Pancreas (tissue), 10 donors: Measurements from ENCODE around the gene DISP1. TPM values are rescaled to one million over a fixed set of nuclear protein-coding genes. Genes with fewer than 3 reads are reported as not detected.
A peak's percentile ranks its signal among the peaks of the same experiment; 100 is the strongest.

Source experiments
- ATAC-seq, 4 donors: fragments of 200-7000 bp; cut with Tn5 transposase; one replicate each; pipeline versions ENCODE4 v1.8.0 to v1.9.1; 2020; ENCODE audit warnings: mild to moderate bottlenecking in 4 of 4, moderate library complexity in 4 of 4
- DNase-seq, 6 donors: peaks; one replicate each; pipeline ENCODE4 v3.0.0-alpha.2; 2020
- FAIRE-seq: peaks from 2 replicates; lab custom pipeline; 2012; peaks lifted over from hg19 to GRCh38; lab: Jason Lieb, UNC
- H3K27ac ChIP-seq, 4 donors: fragments of 200-600 bp; sonication (generic); 1 replicate in 3 of 4; 2 replicates in 1 of 4; pipeline versions ENCODE4 v1.5.0 to v1.8.0; 2020
- H3K27me3 ChIP-seq, 4 donors: fragments of 200-600 bp; one replicate each; pipeline ENCODE4 v1.8.0; 2021
- H3K36me3 ChIP-seq, 3 donors: fragments of 200-600 bp; sonication (generic) in 1 of 3; one replicate each; pipeline versions ENCODE4 v1.5.0 to v1.8.0; 2020 to 2021
- H3K4me1 ChIP-seq, 3 donors: fragments of 200-600 bp; one replicate each; pipeline ENCODE4 v1.8.0; 2021
- H3K4me3 ChIP-seq, 4 donors: fragments of 200-600 bp; sonication (generic) in 2 of 4; one replicate each; pipeline versions ENCODE4 v1.5.0 to v1.8.0; 2020 to 2021
- H3K9me3 ChIP-seq, 4 donors: fragments of 200-600 bp; one replicate each; pipeline ENCODE4 v1.8.0; 2021
- CTCF ChIP-seq, 4 donors: fragments of 200-600 bp; sonication (generic) in 3 of 4; IDR thresholded peaks; one replicate each; pipeline versions ENCODE4 v1.5.0 to v1.8.0; 2021; ENCODE audit warnings: antibody characterized with exemption in 4 of 4
- WGBS, 2 donors: extraction: QIAGEN DNeasy Blood & Tissue Kit; methylation state at CpG; one replicate each; pipeline ENCODE4 v1.1.7; 2013; 5-methylcytosine and 5-hydroxymethylcytosine counted together
- intact Hi-C, 3 donors: fragments of 100-400 bp; cut with DNase I; formaldehyde crosslinking; loops; one replicate each; pipeline versions ENCODE4 v1.11.1 to v1.14.2; 2022
- polyA plus RNA-seq, 2 donors: library from polyadenylated mRNA; stranded (reverse); fragments of 200-250 nt; gene quantifications; one replicate each; pipeline ENCODE4 v1.2.3, GENCODE V29; 2013
- total RNA-seq, 6 donors: library from RNA; stranded (reverse); fragmentation: NEBNext Ultra II Directional in 4 of 6; extraction: Animal tissue kit (Norgen Biotek cat#: 25700) in 4 of 6; gene quantifications; one replicate each; pipeline versions ENCODE4 v1.2.1 to v1.2.4, GENCODE V29; 2021 to 2023
- donor health status: healthy with polysubstance abuse.
- donor health status: DM: no; HTN: no; CAD: no; lungs with moderate emphysema.
- donor health status: DM: no; HTN: no; CAD: no.
- donor health status: control.
- donor health status: control.
- donor health status: Bipolar disorder and iron deficiency.
- donor health status: DM: yes; HTN: yes; CAD: no.
- donor health status: DM: no; HTN: no; CAD: no.
- donor health status: DM: no; HTN: no; CAD: no.
- donor health status: DM: yes; HTN: yes; CAD: no.

Gene DISP1
- total and polyA plus RNA-seq, 8 donors: 1.9 to 6.2 (median 3.2) TPM

- H3K4me1 ChIP-seq: peaks cover 0 to 10% (median 0%) of the 10 kb centered on the region in 3 donors
- no peaks in the 10 kb centered on the region for H3K27me3 ChIP-seq
- TF ChIP-seq CTCF (IDR thresholded peaks at IDR 0.05): no peak
- H3K27ac ChIP-seq: no peak overlapping the region
- no peak overlapping the region for H3K4me3 ChIP-seq
- FAIRE-seq (no peak), DNase-seq (no peak), ATAC-seq (no peak)
- no peaks in the 10 kb centered on the region for H3K9me3 ChIP-seq
- intact Hi-C loops: no loop called here
- WGBS, 2 donors: 55 to 57% methylated on average over 3 of the region's 3 CpGs
- no peaks in the 10 kb centered on the region for H3K36me3 ChIP-seq
Measured at GRCh38 chr1:222824641-222825040, 9.8 kb downstream of the DISP1 start.

GRCh38 chr1:222828939-222829338, 14.1 kb downstream of the DISP1 start:
- H3K27ac ChIP-seq: no peak overlapping the region
- H3K36me3 ChIP-seq: no peaks in the 10 kb centered on the region
- H3K27me3 ChIP-seq: no peaks in the 10 kb centered on the region
- no peaks in the 10 kb centered on the region for H3K9me3 ChIP-seq
- peaks cover 0 to 17% (median 6%) of the 10 kb centered on the region in 3 donors for H3K4me1 ChIP-seq
- H3K4me3 ChIP-seq: no peak overlapping the region
- no peak for FAIRE-seq
- no peak for ATAC-seq
- intact Hi-C loops: no loop called here
- no peak for TF ChIP-seq CTCF (IDR thresholded peaks at IDR 0.05)
- no peak for DNase-seq

GRCh38 chr1:222829868-222830267, 15.0 kb downstream of the DISP1 start:
- no peak for TF ChIP-seq CTCF (IDR thresholded peaks at IDR 0.05)
- peak overlapping the region in 1 of 4 donors; percentile 32 for H3K27ac ChIP-seq
- intact Hi-C loops: no loop called here
- peak in 3 of 4 donors; percentile 64 to 78 (median 72) for ATAC-seq
- H3K36me3 ChIP-seq: no peaks in the 10 kb centered on the region
- no peaks in the 10 kb centered on the region for H3K9me3 ChIP-seq
- FAIRE-seq: peak; percentile 56
- no peak for DNase-seq
- H3K4me1 ChIP-seq: peaks cover 0 to 17% (median 6%) of the 10 kb centered on the region in 3 donors
- no peaks in the 10 kb centered on the region for H3K27me3 ChIP-seq
- H3K4me3 ChIP-seq: no peak overlapping the region

- DNase-seq (no peak), ATAC-seq (no peak), FAIRE-seq (no peak)
- Histone ChIP-seq H3K27ac (no peak overlapping the region), H3K4me3 (no peak overlapping the region), H3K36me3 (no peaks in the 10 kb centered on the region), H3K27me3 (no peaks in the 10 kb centered on the region), H3K4me1 (peaks cover 0 to 17% (median 6%) of the 10 kb centered on the region in 3 donors), H3K9me3 (no peaks in the 10 kb centered on the region)
- WGBS, 2 donors: 85 to 92% methylated on average over 2 of the region's 2 CpGs
- no peak for TF ChIP-seq CTCF (IDR thresholded peaks at IDR 0.05)
- intact Hi-C loops: no loop called here
Measured at GRCh38 chr1:222833356-222833876, 18.6 kb downstream of the DISP1 start.
